GM12874 (cell line): ENCODE results near the gene KCNK2.

Source experiments
- TF ChIP-seq, protein P1 (sequence below): IDR thresholded peaks from 2 replicates; pipeline ENCODE4 v1.5.1; 2011; ENCODE audit warnings: low read depth, mild to moderate bottlenecking, control low read depth, low read length, moderate library complexity; ENCODE audit not compliant: insufficient read depth

KCNK2 gene

DNA sequence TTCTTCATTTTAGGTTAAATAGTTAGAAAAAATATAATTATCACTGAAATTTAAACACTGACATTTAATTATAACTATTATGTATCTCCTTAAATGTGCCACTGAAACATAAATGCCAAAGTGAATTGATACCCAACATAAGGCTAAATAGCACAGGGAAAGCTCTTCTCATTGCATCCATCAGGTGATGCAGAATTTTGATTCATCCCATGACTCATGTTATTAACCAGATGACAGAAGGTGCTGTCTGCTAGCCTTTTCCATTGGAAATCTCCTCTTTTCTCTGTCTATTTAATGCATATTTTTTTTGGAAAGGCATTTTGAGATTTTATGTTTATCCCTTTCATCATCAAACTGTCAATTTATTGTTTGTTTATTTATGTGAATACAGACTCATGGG is 136.8 kb downstream of the KCNK2 start:
- TF ChIP-seq, protein P1, sequence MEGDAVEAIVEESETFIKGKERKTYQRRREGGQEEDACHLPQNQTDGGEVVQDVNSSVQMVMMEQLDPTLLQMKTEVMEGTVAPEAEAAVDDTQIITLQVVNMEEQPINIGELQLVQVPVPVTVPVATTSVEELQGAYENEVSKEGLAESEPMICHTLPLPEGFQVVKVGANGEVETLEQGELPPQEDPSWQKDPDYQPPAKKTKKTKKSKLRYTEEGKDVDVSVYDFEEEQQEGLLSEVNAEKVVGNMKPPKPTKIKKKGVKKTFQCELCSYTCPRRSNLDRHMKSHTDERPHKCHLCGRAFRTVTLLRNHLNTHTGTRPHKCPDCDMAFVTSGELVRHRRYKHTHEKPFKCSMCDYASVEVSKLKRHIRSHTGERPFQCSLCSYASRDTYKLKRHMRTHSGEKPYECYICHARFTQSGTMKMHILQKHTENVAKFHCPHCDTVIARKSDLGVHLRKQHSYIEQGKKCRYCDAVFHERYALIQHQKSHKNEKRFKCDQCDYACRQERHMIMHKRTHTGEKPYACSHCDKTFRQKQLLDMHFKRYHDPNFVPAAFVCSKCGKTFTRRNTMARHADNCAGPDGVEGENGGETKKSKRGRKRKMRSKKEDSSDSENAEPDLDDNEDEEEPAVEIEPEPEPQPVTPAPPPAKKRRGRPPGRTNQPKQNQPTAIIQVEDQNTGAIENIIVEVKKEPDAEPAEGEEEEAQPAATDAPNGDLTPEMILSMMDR, result no peak

DNA sequence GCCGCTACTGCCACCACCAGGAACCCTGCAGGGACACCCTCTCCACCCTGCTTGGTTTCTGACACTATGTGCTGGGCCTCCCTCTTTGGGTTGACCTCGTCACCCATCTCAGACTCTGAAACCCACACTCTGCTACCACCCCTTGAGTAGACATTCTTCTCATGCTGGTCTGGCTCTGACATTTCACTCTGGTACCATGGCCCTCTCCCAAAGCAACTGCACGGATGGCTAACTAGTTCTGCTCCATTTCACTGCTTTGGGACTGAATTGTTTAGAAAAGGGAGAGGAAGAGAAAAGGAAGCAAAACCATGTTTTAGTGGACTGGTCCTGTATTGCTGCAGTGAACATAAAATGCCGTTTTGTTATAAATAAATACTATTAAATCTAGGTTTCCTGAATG is 137.8 kb downstream of the KCNK2 start:
- TF ChIP-seq, protein P1, result no peak

DNA sequence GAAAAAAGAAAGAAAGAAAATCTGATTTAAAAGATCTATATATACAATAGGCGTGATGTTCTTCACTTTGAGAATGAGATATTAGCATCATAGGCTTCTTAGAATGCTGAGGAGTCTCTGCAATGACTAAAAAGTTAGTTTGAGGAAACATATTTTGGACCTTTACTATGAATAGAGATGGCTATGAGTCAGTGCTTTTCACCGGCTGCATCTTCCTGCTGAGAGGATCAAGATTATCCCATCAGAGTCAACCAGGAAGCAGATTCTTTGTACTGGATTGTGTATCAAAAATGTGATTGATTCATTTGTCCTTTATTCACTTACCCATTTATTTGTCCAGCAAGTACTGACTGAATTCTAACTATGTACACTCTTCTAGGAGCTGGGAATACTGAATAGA is 144.2 kb downstream of the KCNK2 start:
- TF ChIP-seq, protein P1, result no peak

DNA sequence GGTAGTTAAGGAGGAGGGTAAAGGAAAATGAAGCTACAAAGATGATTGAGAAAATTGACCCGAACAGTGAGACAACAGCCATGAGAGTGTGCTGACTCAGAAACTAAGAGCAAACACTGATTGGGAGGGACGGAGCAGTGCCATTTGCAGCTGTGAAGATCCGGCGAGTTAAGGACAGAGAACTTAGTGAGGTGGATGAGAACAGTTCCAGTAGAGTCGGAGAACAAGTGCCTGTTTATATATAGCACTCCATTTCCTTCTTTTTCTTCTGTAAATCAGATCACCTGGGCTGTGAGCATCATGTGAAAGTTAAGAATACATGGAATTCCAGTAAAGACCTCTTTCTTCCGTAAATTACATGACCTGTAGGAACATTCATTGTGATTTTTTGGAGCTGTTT is 145.7 kb downstream of the KCNK2 start:
- TF ChIP-seq, protein P1, result no peak

DNA sequence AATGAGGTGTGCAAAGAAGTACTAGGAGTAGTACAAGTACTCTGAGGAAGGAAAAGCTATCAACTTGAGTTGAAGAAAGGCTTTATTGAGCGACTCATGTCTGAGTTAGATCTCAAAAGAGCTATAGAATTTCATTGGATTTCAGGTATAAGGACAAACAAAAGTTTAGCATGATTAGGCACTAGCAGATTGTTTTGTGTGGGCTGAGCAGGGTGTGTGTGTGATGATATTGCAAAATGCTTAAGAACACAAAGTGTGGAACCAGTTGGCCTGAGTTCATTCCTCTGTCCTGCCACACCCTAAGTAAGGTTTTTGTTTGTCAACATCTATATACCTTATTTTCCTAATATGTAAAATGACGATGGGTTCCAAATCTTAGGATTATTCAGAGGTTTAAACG is 158.9 kb downstream of the KCNK2 start:
- TF ChIP-seq, protein P1, result no peak

DNA sequence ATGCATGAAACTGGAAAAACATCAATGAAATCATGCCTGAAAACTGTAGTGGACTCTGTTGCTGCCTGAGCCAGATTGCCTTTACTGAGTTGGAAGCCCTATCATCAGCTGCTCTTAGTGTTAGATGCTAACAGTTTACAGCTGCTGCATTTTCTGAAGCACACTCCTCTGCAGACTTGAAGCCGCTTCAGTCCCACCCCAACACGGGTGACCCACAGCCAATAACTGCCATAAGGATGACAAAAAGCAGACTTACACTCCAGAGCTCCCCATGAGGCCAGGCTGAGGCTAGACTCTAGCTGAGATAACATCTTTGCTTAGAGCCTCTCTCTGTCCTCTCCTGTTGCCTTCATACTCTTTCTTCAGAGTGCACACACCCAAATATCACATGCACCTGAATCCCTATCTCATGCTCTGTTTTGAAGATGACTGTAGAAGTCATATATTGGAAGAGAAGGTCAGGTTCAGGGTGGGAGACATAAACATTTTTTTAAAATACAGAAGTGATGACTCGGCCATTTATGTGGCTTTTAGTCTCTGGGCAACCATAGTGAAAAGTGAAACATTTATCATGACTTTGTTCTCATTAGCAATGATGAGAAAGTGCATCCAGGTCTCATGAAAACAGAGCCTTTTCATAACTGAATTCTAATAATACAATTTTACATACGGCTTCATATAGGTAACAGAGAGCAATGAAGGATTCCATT is 161.0 kb downstream of the KCNK2 start:
- TF ChIP-seq, protein P1, result no peak

DNA sequence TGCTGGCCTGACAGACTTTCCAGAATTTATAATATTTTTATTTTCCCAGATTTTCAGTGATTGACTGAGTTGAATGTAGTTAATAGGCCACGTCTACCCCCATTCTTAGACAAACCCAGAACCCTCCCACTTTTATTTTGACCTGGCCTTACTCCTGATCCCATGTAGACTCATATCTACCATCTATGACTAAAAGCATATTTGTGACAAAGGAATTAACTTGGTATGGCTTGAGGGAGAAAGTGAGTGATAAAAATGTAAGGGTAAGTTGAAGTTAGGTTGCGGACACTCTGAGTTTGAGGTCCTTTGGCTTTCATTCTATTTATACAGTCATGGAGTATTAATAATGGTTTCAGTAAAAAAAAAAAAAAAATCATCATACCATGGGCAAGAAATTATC is 168.4 kb downstream of the KCNK2 start:
- TF ChIP-seq, protein P1, result no peak
